GM12874 (cell line): ENCODE measurements around the gene EFL1.

Experiments used
- TF ChIP-seq, protein P1 (sequence below): IDR thresholded peaks from 2 replicates; pipeline ENCODE4 v1.5.1; 2011; ENCODE audit warnings: low read depth, mild to moderate bottlenecking, control low read depth, low read length, moderate library complexity; ENCODE audit not compliant: insufficient read depth

Gene EFL1

DNA sequence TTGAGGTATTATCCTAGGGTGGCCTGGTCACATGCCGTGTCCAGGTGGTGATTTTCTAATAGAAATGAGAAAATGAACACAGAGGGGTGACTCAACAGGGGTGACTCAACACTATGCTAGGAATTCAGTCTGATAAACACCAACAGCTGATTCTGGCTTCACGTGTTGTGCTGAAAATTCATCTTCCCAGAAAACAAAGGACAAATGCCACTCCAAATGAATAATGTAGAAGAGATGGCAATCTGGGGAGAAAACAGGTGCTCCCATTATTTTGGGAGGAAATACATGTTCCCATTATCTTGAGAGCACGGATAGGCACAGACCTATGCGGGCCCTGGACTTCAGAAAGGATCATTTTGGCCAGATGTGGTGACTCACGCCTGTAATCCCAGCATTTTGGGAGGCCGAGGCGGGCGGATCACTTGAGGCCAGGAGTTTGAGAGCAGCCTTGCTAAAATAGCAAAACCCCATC, 115.5 kb downstream of the EFL1 start:
- TF ChIP-seq, protein P1, sequence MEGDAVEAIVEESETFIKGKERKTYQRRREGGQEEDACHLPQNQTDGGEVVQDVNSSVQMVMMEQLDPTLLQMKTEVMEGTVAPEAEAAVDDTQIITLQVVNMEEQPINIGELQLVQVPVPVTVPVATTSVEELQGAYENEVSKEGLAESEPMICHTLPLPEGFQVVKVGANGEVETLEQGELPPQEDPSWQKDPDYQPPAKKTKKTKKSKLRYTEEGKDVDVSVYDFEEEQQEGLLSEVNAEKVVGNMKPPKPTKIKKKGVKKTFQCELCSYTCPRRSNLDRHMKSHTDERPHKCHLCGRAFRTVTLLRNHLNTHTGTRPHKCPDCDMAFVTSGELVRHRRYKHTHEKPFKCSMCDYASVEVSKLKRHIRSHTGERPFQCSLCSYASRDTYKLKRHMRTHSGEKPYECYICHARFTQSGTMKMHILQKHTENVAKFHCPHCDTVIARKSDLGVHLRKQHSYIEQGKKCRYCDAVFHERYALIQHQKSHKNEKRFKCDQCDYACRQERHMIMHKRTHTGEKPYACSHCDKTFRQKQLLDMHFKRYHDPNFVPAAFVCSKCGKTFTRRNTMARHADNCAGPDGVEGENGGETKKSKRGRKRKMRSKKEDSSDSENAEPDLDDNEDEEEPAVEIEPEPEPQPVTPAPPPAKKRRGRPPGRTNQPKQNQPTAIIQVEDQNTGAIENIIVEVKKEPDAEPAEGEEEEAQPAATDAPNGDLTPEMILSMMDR = no peak

DNA sequence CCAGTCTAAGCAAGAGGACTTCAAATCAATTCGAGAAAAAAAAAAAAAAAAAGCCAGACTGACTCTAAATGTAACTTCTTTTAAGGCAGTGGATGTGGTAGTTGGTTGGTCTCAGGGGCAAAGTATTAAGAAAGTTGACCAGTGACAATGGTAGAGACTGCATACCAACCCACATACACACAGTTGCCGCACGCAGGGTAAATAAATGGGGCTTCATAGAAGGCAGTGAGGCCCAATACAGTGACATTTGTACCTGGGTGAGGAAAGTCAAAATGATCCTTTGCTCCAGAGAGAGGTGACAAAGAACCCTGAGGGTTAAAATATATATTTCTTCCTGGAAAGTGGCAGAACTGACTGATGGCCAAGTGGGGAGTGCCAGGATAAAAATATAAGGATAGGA, 116.0 kb downstream of the EFL1 start:
- TF ChIP-seq, protein P1 = no peak

DNA sequence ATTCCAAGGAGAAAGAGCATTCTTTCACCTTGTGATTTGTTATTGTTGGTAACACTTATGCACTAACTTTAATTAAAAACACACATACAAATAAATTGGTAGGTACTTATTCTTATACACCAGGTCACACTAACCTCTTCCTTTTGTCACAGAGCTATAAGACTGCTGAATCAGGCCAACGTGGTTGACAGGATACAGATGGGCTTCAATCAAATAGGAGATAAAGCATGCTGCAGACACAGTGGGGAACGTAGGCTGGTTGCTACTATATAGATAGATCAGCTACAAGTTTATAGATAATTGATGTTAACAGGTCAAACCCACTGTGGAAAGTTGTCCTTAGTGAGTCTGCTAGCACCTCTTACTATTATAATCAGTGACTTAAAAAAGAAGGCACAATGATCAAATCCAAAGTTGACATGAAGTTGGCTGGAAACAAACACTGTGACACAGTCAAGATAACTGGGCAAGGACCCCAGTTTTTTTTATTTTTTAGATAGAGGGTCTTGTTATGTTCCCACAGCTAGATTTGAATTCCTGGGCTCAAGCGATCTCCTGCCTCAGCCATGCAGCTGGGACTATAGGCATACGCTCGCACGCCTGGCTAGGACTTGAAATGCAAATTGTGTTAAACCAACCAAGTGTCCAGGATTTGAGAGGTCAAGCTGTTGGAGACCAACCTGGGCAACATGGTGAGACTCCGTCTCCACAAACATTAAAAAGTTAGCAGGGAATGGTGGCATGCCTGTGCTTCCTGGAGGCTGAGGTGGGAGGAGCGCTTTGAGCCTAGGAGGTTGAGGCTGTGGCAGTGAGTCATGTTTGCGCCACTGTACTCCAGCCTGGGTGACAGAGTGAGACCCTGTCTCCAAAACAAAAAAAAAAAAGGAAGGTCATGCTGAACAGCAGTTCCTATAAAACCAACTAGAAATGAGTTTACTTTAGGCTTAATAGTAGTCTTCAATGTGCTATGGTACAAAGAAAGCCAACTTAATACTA, 118.8 kb downstream of the EFL1 start:
- TF ChIP-seq, protein P1 = no peak

DNA sequence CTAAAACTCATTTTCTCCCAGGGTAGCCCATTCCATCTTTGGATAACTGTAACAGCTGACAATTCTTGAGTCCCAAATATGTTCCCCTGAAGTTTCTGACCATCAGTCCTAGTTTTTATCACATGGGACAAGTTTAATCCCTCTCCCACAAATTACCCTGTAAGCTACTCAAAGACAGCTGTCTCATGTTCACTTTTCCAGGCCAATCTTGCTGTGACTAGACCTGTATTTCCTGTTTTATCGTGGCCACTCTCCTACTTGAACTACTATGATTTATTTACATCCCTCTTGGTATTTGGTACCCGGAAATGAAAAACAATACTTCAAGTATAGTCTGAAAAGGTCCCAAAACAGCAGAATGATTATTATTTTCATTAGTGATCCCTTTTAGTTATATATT, 121.6 kb downstream of the EFL1 start:
- TF ChIP-seq, protein P1 = no peak

DNA sequence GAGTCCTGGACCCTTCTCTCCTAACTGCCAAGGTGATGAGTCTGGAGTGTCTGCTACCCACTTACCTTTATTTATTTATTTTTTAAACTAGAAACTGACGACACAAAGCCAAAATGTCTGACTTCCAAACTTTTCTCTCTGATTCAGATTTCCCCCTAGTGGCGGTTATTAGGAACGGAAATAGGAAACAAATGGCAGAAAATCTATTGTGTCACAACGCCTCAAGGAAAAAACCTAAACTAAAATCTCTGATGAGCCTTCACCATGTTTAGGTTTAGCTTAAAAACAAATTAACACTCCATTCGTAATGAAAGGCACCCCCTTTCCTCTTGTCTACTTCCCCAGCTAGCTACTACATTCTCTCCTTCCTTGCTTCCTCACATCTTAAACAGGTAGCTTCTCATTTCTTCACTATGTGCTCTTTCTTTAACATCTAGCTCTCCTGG, 122.7 kb downstream of the EFL1 start:
- TF ChIP-seq, protein P1 = peak; percentile 38; the same call in 1 of the 2 replicates

DNA sequence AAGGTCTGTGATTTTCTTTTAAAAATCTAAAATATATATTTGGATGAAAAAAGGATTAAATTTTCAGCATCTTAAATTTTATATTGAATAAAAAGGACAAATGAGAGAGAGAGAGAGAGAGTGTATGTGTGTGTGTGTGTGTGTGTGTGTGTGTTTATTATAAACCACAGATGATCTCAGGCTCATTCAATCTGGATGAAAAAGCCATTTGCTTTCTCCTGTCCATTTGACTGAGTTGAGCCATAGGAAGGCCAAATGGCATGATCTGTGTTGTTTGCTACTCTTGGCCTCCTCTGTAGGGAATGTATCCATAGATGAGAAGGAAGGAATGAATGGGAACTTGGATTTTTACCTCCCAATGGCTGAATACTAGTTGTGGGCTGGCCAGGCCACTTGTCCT, 124.2 kb downstream of the EFL1 start:
- TF ChIP-seq, protein P1 = no peak

DNA sequence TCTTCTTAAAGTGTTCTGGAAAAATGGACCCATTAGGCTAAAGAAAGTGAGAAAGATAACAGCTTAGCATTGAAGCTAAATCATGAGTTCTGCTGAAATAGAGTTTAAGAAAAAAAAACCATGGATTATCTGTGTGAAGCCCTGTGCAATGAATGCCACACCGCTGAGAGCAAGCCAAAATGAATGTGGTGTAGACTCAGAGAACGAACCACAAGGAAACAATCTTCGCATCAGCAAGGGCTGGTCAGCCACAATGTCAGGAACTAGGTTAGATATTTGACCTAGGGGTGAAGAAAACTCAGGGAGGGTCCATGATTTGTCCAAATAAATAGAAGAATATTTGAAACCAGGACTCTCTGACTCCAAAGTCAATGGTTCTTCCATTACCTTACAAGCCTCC, 125.3 kb downstream of the EFL1 start:
- TF ChIP-seq, protein P1 = no peak
